ENCODE data around the gene NPC2.

GRCh38 chr14:74444866-74445265, 48.2 kb downstream of the NPC2 start:
- no peak for TF ChIP-seq CTCF (IDR thresholded peaks at IDR 0.05)
- no peak for TF ChIP-seq POLR2A (IDR thresholded peaks at IDR 0.05)
